HG03196 (cell line): ENCODE results near the gene AQP12B.

Experiments used
- ATAC-seq: cut with Tn5 transposase; IDR thresholded peaks from one replicate; pipeline ENCODE4 v1.9.1; 2021; ENCODE audit not compliant: unreplicated experiment

Gene AQP12B

DNA sequence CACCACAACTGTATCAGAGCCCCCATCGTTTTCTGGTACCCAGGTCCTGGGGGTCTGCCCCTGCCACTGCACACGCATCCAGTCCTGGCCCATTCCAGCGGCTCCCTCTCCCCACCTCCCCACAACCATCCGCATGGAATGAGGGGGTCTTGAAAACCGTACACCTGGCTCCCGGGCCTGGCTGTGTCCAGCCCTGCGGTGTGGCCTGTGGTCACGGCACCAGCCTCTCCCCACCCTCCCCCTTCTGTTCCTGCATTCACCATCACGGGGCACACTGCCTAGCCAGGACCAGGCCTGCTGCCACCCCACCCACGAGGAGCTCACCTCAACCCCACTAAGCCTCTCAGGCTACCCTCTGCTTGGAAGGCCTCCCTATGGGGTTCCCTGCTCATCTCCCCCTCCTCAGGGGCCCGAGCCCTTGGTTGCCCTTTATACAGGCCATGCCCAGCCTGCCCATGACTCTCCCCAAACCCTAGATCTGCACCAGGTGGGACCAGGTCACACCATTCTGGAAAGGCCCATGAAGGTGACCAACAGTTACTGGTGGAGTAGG, 46.0 kb downstream of the AQP12B start:
- no peak for ATAC-seq

DNA sequence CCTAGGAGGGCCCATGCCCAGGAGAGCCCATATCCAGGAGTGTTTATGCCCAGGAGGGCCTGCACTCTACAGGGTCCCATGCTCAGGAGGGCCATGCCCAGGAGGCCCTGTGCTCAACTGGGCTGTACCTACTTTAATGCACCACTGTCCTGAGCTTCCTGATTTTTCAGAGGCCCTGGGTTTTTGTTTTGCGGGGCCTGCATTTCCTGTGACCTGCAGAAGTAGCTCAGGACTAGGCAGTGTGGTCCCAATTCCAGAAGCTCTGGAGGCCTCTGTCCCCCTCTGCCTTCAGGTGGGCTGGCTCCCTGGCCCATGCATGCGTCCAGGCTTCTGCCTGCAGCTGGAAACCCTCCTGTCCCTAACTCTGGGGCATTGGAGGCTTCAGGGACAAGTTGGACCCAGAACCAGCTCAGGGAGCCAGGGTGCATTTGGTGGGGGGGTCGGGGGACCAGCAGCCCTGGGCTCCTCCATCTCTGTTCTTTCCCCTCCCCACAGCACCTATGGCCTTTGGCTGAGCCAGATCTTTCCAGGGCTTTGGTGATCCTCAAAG, 46.6 kb downstream of the AQP12B start:
- ATAC-seq = no peak

DNA sequence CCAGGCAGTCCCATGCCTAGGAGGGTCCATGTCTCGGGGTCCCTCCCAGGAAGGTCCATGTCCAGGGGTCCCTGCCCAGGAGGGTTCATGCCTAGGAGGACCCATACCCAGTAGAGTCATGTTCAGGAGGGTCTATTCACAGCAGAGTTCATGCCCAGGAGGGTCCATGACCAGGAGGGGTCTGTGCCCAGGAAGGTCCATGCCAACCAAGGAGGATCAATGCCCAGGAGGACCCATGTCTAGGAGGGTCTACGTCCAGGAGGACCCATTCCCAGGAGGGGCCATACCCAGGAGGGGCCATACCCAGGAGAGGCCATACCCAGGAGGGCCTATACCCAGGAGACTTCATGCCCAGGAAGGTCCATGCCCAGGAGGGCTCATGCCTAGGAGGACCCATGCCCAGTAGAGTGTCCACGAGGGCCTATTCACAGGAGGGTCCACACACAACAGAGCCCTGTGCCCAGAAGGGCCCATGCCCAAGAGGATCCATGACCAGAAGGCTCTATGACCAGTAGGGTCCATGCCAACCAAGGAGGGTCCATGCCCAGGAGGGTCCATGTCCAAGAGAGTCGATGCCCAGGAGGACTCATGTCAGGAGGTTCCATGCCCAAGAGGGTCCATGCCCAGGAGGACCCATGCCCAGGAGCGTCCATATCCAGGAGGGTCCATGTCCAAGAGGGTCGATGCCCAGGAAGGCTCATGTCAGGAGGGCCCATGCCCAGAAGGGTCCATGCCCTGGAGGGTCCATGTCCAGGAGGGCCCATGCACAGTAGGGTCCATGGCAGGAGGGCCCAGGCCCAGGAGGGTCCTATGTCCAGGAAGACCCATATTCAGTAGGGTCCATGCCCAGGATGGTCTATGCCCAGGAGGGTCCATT, 47.3 kb downstream of the AQP12B start:
- ATAC-seq = no peak

DNA sequence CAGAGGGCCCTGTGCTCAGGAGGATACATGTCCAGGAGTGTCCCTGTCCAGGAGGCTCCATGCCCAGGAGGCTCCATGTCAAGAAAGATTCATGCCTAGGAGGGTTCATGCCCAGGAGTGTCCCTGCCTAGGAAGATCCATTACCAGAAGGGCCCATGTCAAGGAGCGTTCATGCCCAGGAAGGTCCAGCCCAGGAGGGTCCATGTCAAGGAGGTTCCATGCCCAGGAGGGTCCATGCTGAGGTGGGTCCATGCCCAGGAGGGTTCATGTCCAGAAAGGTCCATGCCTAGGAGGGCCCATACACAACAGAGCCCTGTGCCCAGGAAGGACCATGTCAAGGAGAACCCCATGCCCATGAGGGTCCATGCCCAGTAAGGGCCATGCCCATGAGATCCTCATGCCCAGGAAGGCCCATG, 50.4 kb downstream of the AQP12B start:
- no peak for ATAC-seq

DNA sequence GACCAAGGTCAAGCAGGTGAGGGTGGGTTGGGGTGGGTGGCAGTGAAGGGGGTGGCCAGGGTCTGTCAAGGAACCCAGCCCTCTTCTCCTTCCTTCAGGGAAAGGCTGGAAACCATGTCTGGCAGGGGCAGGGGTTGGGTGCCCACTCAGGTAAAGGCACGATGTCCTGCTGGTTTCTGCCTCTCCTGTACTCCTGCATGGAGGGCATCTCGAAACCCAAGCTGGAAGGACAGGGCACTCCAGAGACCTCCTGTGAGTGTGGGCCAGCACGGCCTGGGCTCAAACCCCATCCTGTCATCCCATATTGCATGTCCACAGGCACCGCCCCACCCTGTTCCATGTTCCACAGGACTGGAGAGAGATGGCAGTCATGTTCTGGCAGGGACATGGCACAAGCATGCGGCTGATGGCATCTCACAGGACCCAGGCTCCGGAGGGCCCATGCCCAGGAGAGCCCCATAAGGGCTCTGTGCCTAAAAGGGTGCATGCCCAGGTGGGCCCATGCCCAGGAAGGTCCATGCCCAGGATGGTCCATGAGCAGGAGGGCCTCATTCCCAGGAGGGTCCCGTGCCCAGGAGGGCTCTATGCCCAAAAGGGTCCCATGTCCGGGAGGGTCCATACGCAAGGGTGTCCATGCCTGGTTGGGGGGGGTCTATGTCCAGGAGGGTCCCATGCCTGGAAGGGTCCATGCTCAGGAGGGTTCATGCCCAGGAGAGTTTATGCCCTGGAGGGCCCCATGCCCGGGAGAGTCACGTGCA, 51.0 kb downstream of the AQP12B start:
- ATAC-seq = no peak

DNA sequence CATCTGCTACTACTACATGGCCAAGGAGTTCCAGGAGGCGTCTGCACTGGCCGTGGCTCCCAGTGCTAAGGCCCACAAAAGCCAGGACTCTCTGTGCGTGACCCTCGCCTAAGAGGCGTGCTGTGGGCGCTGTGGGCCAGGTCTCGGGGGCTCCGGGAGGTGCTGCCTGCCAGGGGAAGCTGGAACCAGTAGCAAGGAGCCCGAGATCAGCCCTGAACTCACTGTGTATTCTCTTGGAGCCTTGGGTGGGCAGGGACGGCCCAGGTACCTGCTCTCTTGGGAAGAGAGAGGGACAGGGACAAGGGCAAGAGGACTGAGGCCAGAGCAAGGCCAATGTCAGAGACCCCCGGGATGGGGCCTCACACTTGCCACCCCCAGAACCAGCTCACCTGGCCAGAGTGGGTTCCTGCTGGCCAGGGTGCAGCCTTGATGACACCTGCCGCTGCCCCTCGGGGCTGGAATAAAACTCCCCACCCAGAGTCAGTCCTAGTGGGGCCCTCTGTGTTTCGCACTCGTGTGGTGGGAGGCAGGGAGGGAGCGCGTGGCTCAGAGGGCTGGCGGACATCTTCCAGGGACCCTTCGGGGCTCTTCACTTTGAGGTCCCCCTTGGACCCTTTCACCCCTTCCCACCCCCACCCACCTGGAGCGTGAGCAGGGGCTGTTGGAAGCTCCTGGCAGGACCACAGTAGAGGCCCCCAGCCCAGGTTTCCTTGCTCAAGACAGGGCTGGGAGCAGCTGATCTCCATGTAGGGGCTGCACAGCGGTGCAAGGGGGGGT, 51.7 kb downstream of the AQP12B start:
- no peak for ATAC-seq

DNA sequence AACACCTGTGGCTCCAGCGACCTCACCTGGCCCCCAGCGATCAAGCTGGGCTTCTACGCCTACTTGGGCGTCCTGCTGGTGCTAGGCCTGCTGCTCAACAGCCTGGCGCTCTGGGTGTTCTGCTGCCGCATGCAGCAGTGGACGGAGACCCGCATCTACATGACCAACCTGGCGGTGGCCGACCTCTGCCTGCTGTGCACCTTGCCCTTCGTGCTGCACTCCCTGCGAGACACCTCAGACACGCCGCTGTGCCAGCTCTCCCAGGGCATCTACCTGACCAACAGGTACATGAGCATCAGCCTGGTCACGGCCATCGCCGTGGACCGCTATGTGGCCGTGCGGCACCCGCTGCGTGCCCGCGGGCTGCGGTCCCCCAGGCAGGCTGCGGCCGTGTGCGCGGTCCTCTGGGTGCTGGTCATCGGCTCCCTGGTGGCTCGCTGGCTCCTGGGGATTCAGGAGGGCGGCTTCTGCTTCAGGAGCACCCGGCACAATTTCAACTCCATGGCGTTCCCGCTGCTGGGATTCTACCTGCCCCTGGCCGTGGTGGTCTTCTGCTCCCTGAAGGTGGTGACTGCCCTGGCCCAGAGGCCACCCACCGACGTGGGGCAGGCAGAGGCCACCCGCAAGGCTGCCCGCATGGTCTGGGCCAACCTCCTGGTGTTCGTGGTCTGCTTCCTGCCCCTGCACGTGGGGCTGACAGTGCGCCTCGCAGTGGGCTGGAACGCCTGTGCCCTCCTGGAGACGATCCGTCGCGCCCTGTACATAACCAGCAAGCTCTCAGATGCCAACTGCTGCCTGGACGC, 52.5 kb downstream of the AQP12B start:
- no peak for ATAC-seq

DNA sequence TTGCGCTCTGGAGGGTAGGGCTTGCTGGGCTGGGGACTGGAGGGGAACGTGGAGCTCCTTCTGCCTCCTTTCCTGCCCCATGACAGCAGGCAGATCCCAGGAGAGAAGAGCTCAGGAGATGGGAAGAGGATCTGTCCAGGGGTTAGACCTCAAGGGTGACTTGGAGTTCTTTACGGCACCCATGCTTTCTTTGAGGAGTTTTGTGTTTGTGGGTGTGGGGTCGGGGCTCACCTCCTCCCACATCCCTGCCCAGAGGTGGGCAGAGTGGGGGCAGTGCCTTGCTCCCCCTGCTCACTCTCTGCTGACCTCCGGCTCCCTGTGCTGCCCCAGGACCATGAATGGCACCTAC, 53.1 kb downstream of the AQP12B start:
- no peak for ATAC-seq

DNA sequence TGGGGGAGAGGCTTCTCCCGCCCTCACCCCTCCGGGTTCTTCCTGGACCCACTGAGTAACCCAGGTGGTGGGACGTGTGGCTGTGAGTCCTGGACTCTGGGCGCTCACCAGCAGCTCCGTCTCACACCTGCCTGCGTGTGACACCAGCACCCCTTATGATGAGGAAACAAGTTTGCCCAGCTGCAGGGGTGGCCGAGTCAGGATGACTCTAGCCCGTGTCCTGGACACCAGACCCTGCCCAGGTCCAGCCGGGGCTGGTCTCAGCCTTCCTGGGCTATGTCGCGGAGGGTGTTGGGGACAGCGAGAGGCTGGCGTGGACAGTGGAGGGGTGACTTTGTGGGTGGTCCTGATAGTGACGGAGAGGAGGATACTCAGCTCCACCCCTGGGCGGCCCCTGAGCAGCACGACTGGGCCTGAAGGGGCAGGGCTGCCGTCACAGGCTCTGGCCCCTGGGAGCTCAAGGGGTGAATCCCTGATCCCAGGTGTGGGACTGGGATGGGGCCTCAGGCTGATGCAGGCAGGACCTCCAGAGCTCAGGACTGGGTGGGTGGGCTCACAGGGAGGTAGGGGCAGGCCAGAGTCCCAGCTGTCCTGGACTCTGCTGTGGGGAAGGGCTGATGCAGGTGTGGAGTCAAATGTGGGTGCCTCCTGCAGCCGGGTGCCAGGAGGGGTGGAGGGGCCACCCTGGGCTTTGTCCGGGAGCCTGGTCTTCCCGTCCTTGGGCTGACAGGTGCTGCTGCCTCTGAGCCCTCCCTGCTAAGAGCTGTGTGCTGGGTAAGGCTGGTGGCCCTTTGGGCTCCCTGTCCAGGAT, 53.7 kb downstream of the AQP12B start:
- ATAC-seq = no peak

DNA sequence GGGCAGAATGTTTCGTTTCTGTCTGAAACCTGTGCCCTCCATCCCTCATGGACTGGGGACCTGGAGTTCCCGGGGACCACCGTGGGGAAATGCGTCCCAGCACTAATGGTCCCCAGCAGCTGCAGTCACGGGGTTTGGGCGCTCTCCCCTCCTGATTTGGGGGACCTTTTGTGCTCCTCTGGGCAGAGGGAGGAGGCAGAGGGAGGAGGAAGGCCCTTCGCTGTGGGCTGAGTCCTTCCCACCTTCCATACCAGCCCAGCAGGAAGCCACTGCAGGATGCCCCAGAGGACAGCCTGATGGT, 54.2 kb downstream of the AQP12B start:
- ATAC-seq = no peak

DNA sequence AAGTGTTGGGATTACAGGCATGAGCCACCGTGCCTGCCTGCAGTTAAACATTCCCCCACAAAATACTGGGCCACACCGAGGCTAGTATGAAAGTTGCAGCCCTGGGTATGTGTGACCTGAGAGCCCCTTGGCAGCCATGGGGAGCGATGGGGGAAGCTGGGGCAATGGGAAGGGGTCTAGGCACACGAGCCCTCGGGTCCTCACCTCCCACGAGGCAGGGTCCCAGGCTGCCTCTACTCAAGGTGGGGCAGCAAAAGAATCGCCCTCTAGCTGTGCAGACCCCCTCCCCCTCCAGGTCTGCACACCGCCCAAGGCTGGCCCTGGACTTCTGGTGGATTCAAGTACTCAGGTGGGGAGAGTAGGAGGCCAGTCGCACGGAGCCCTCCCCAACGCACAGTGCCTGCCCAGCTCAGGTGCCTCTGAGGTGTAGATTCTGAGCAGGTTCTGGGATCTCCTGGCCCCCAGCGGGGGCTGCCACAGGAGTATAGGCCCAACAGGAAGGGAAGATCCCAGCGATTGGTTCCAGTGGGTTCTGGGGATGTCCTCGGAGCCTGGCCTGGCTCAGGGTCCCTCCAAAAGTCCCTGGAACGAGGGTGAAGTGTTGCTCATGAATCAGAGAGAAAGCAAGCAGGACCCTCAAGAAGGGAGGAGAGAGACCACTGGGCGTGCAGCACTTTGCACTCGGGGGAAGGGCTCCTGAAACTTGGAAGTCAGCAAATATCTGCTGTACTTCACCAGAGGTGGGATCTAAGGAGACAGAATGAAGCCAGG, 54.8 kb downstream of the AQP12B start:
- ATAC-seq = no peak

DNA sequence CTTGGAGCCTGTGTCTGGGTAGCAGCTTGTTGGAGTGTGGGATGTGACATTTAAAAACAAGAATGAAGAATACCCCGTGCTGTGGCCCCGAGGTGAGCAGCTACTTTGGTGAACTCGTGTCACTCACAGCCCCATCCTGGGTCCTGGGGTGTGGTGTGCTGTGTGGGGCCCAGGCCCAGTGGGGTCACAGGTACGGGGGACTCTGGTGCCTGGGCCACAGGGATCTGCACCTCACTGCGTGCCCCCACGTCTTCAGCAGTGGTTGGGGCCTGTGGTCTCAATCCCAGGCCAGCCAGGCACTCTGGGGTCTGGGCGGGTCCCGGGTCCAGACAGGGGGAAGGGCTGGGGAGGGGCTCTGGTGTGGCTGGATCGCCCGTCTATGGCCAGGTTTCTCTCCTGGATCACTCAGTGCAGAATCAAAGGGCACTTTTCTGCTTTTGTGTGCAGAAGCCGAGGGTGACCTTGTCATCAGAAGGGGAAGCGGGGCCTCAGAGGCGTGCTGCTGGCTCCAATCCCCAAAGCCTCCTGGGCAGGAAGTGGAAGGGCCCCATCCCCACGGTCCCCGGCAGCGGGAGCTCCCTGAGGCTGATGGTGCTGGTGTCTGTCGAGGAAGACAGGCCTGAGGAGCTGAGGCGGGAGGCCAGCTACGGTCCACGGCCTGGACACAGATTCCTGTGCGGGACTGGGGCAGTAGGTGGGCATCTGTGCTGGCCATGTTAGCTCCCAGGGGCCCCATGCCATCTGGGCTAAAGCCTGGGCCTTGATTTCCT, 56.0 kb downstream of the AQP12B start:
- no peak for ATAC-seq
